Measurements from ENCODE around the gene RIMS4. TPM values are rescaled to one million over a fixed set of nuclear protein-coding genes. Genes with fewer than 3 reads are reported as not detected.

RIMS4 gene
- total and polyA plus RNA-seq, 2 of the 8 experiments (the other 6 are each of a cell fraction or from before 2014, with no cell fraction given), result 13.3 to 44.2 TPM

GRCh38 chr20:44773070-44773829, 37.1 kb downstream of the RIMS4 start (continued):
- TF ChIP-seq BCL11A (IDR thresholded peaks at IDR 0.05; ENCODE audit: low read depth in 2 of 2, low read length in 2 of 2) (no peak), ZNF274 (IDR thresholded peaks at IDR 0.05; ENCODE audit: borderline replicate concordance, extremely low read depth, low read length) (no peak)

All from H1 (cell line).